SU-DHL-6 (cell line): ENCODE measurements around the gene PARS2.

Experiments
- H2AFZ ChIP-seq: fragments of 200-600 bp; sonication (generic); 2 replicates; pipeline ENCODE4 v1.6.1; 2014; ENCODE audit warnings: low read depth, mild to moderate bottlenecking, moderate library complexity, mixed read lengths, antibody characterized with exemption, low read length; ENCODE audit not compliant: severe bottlenecking
- H3F3A ChIP-seq: fragments of 200-600 bp; shearing (Covaris generic); 2 replicates; pipeline ENCODE4 v1.6.0; 2016; ENCODE audit warnings: antibody characterized with exemption, mild to moderate bottlenecking; ENCODE audit not compliant: insufficient read depth
- H3K27ac ChIP-seq: fragments of 200-600 bp; sonication (generic); 2 replicates; pipeline ENCODE4 v1.5.1; 2016; ENCODE audit warnings: low read depth, mild to moderate bottlenecking, low read length, moderate library complexity, mixed read lengths
- H3K27me3 ChIP-seq: fragments of 200-600 bp; sonication (generic), shearing (Covaris generic); 2 replicates; pipeline ENCODE4 v1.6.0; 2014; ENCODE audit warnings: mild to moderate bottlenecking, low read length
- H3K36me3 ChIP-seq: fragments of 200-600 bp; sonication (generic); 2 replicates; pipeline ENCODE4 v1.6.1; 2014; ENCODE audit warnings: mild to moderate bottlenecking, low read length, mixed read lengths
- H3K4me2 ChIP-seq: fragments of 300-600, 200-600 bp; shearing (Covaris generic), sonication (generic); 2 replicates; pipeline ENCODE4 v1.6.0; 2014; ENCODE audit warnings: low read length, low read depth, mild to moderate bottlenecking; ENCODE audit not compliant: poor library complexity, severe bottlenecking
- H3K4me3 ChIP-seq: fragments of 200-600 bp; sonication (generic); 2 replicates; pipeline ENCODE4 v1.5.1; 2014; ENCODE audit warnings: antibody characterized with exemption, low read length, mild to moderate bottlenecking, mixed read lengths; ENCODE audit not compliant: insufficient read depth, poor library complexity, severe bottlenecking
- H3K79me2 ChIP-seq: fragments of 200-600 bp; sonication (generic); 2 replicates; pipeline ENCODE4 v1.6.1; 2014; ENCODE audit warnings: mild to moderate bottlenecking, low read length, moderate library complexity; ENCODE audit not compliant: insufficient read depth
- H3K9ac ChIP-seq: fragments of 200-600 bp; sonication (generic); 2 replicates; pipeline ENCODE4 v1.7.0; 2014; ENCODE audit warnings: mild to moderate bottlenecking, low read length
- H3K9me2 ChIP-seq: fragments of 200-600 bp; sonication (generic); replicated peaks from 2 replicates; pipeline ENCODE4 v1.6.1; 2014; ENCODE audit warnings: low read length; ENCODE audit not compliant: insufficient read depth
- H3K9me3 ChIP-seq: fragments of 200-600 bp; sonication (generic); 2 replicates; pipeline ENCODE4 v1.6.1; 2014; ENCODE audit warnings: low read length, mixed read lengths; ENCODE audit not compliant: insufficient read depth
- H4K20me1 ChIP-seq: fragments of 200-600 bp; sonication (generic); 2 replicates; pipeline ENCODE4 v1.6.1; 2014; ENCODE audit warnings: low read depth, mild to moderate bottlenecking, antibody characterized with exemption, low read length, moderate library complexity, mixed read lengths
- CTCF ChIP-seq: fragments of 200-600 bp; sonication (generic); IDR thresholded peaks from one replicate; pipeline ENCODE4 v1.5.1; 2017; ENCODE audit warnings: antibody characterized with exemption, mild to moderate bottlenecking, low read length, moderate library complexity; ENCODE audit not compliant: insufficient read depth, poor library complexity, severe bottlenecking
- EZH2phosphoT487 ChIP-seq: fragments of 200-600 bp; sonication (generic), shearing (Covaris generic); conservative IDR thresholded peaks from 2 replicates; pipeline ENCODE4 v1.6.1; 2018; ENCODE audit warnings: mild to moderate bottlenecking, antibody characterized with exemption, low read length, moderate library complexity, mixed read lengths

The PARS2 gene

GRCh38 chr1:54751426-54751825, 12.9 kb downstream of the PARS2 start:
- no peaks in the 10 kb centered on the region for H3K9me3 ChIP-seq
- H3K27ac ChIP-seq = no peak overlapping the region
- H3K79me2 ChIP-seq = no peaks in the 10 kb centered on the region
- H3K4me3 ChIP-seq = no peak overlapping the region
- H3K36me3 ChIP-seq = no peaks in the 10 kb centered on the region
- H4K20me1 ChIP-seq = no peaks in the 10 kb centered on the region; the same call in 1 of the 2 replicates
- H3K4me2 ChIP-seq = no peak overlapping the region
- no peaks in the 10 kb centered on the region for H3F3A ChIP-seq
- no peaks in the 10 kb centered on the region for H3K9me2 ChIP-seq
- no peak for TF ChIP-seq EZH2phosphoT487
- TF ChIP-seq CTCF = no peak
- H3K9ac ChIP-seq = no peak overlapping the region
- H2AFZ ChIP-seq = no peak overlapping the region
- no peaks in the 10 kb centered on the region for H3K27me3 ChIP-seq

GRCh38 chr1:54750596-54750995, 13.7 kb downstream of the PARS2 start:
- no peaks in the 10 kb centered on the region for H3F3A ChIP-seq
- no peak overlapping the region for H3K4me2 ChIP-seq
- H3K36me3 ChIP-seq = no peaks in the 10 kb centered on the region
- no peak overlapping the region for H2AFZ ChIP-seq
- no peaks in the 10 kb centered on the region for H3K27me3 ChIP-seq
- no peak for TF ChIP-seq CTCF
- TF ChIP-seq EZH2phosphoT487 = no peak
- H3K9me2 ChIP-seq = no peaks in the 10 kb centered on the region
- H3K9me3 ChIP-seq = no peaks in the 10 kb centered on the region
- H3K9ac ChIP-seq = no peak overlapping the region
- H3K4me3 ChIP-seq = no peak overlapping the region
- no peak overlapping the region for H3K27ac ChIP-seq
- no peaks in the 10 kb centered on the region for H3K79me2 ChIP-seq
- H4K20me1 ChIP-seq = no peaks in the 10 kb centered on the region; the same call in 1 of the 2 replicates

GRCh38 chr1:54748094-54748835, 16.1 kb downstream of the PARS2 start:
- no peaks in the 10 kb centered on the region for H3F3A ChIP-seq
- H3K36me3 ChIP-seq = no peaks in the 10 kb centered on the region
- H3K27me3 ChIP-seq = no peaks in the 10 kb centered on the region
- H3K4me3 ChIP-seq = no peak overlapping the region
- H3K4me2 ChIP-seq = no peak overlapping the region
- TF ChIP-seq CTCF (no peak), EZH2phosphoT487 (no peak)
- no peaks in the 10 kb centered on the region for H3K9me3 ChIP-seq
- H3K27ac ChIP-seq = no peak overlapping the region
- H2AFZ ChIP-seq = no peak overlapping the region
- no peak overlapping the region for H3K9ac ChIP-seq
- no peaks in the 10 kb centered on the region for H3K79me2 ChIP-seq
- no peaks in the 10 kb centered on the region for H4K20me1 ChIP-seq
- no peaks in the 10 kb centered on the region for H3K9me2 ChIP-seq
